Measurements from ENCODE around the gene MICU1.

DNA sequence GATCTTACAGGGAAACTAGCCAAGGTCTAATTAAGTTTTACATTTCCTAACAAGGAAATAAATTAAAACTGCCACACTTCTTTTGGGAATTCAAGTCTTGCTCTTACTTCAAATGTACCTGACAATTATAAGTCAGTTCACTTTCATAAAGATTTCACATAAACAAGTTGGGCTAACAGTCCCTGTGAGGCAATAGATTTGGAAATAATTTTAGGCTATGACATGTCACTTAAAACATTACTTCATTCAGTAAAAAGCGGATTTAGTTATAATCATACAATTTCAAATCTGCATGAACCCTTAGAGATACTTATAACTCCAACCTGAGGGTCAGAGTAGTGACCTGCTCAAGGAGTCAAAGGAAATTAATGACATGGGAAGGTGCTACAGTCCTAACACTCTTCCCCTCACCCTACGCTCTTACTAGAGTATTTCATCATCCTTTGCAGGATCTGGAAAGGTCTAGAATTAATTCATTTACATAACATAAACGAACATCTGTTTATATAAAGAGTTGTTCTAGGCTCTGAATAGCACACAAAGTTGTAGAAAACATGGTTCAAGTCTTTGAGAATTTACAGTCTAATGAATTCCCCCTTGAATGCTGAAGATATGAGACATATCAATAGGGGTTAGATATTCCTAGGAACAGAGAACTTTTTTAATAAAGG is 238.8 kb downstream of the MICU1 start:
- TF ChIP-seq, protein P1, sequence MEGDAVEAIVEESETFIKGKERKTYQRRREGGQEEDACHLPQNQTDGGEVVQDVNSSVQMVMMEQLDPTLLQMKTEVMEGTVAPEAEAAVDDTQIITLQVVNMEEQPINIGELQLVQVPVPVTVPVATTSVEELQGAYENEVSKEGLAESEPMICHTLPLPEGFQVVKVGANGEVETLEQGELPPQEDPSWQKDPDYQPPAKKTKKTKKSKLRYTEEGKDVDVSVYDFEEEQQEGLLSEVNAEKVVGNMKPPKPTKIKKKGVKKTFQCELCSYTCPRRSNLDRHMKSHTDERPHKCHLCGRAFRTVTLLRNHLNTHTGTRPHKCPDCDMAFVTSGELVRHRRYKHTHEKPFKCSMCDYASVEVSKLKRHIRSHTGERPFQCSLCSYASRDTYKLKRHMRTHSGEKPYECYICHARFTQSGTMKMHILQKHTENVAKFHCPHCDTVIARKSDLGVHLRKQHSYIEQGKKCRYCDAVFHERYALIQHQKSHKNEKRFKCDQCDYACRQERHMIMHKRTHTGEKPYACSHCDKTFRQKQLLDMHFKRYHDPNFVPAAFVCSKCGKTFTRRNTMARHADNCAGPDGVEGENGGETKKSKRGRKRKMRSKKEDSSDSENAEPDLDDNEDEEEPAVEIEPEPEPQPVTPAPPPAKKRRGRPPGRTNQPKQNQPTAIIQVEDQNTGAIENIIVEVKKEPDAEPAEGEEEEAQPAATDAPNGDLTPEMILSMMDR (IDR thresholded peaks at IDR 0.05), result no peak
- no peak for TF ChIP-seq POLR2AphosphoS5 (IDR thresholded peaks at IDR 0.05)

Measured in transverse colon (tissue), 4 donors.